K562 (cell line): Measurements from ENCODE around the gene RERE. TPM values are rescaled to one million over a fixed set of nuclear protein-coding genes. Genes with fewer than 3 reads are reported as not detected.
A peak's percentile ranks its signal among the peaks of the same experiment; 100 is the strongest.

Source experiments
- ATF4 ChIP-seq: fragments of 450-650 bp; formaldehyde crosslinking; IDR thresholded peaks from 2 replicates; pipeline ENCODE4 v1.4.0; 2022; ENCODE audit warnings: mild to moderate bottlenecking, moderate library complexity
- CBX3 ChIP-seq, 2 experiments: IDR thresholded peaks; 1 replicate in 1 of 2; 2 replicates in 1 of 2; pipeline ENCODE4 v1.6.1; 2012; ENCODE audit warnings: inconsistent platforms in 2 of 2, low read length in 2 of 2, borderline replicate concordance in 1 of 2, control low read depth in 1 of 2
- CBX5 ChIP-seq: IDR thresholded peaks from 2 replicates; pipeline ENCODE4 v1.6.1; 2014; ENCODE audit warnings: low read depth, borderline replicate concordance
- CEBPB ChIP-seq: fragments of 450-650 bp; IDR thresholded peaks from 2 replicates; pipeline ENCODE4 v1.6.1; 2016; ENCODE audit warnings: missing genetic modification characterization, missing compliant biosample characterization
- CHD2 ChIP-seq: IDR thresholded peaks from 2 replicates; pipeline ENCODE4 v1.6.1; 2011; ENCODE audit warnings: low read depth, low read length
- GATA2 ChIP-seq: sonication (generic); formaldehyde crosslinking; IDR thresholded peaks from 2 replicates; pipeline ENCODE4 v1.4.0; 2020; ENCODE audit warnings: mild to moderate bottlenecking, missing genetic modification reagents
- GTF2F1 ChIP-seq: IDR thresholded peaks from 2 replicates; pipeline ENCODE4 v1.6.1; 2011; ENCODE audit warnings: low read depth, low read length, improper control_type of control experiment
- HDGF ChIP-seq: fragments of 450-650 bp; IDR thresholded peaks from 2 replicates; pipeline ENCODE4 v1.6.1; 2016
- HNRNPLL ChIP-seq: fragments of 200-400 bp; formaldehyde crosslinking; IDR thresholded peaks from 2 replicates; pipeline ENCODE4 v1.6.1; 2017; ENCODE audit warnings: low read length, low read depth, mild to moderate bottlenecking; ENCODE audit not compliant: poor library complexity, severe bottlenecking
- KDM4B ChIP-seq, 2 experiments: fragments of 450-650 bp in 1 of 2; sonication (generic) in 1 of 2; IDR thresholded peaks; 2 replicates each; pipeline ENCODE4 v1.6.1; 2016 to 2017; ENCODE audit warnings: borderline replicate concordance in 2 of 2, antibody characterized with exemption in 1 of 2, low read depth in 1 of 2, mild to moderate bottlenecking in 1 of 2
- LCOR ChIP-seq: sonication (generic); formaldehyde crosslinking; IDR thresholded peaks from 2 replicates; pipeline ENCODE4 v1.8.0; 2022; ENCODE audit warnings: mild to moderate bottlenecking, missing genetic modification reagents
- NR2C2 ChIP-seq, 2 experiments: fragments of 200-800 bp in 1 of 2; sonication (Bioruptor generic) in 1 of 2; sonication (generic) in 1 of 2; formaldehyde crosslinking in 1 of 2; IDR thresholded peaks; 2 replicates each; pipeline versions ENCODE4 v1.6.1 to v1.8.0; 2016 to 2022; ENCODE audit warnings: mild to moderate bottlenecking in 1 of 2, missing compliant biosample characterization in 1 of 2, missing genetic modification characterization in 1 of 2, missing genetic modification reagents in 1 of 2
- PBX2 ChIP-seq, 2 experiments: IDR thresholded peaks in 1 of 2; conservative IDR thresholded peaks in 1 of 2; 2 replicates each; pipeline ENCODE4 v1.6.1; 2016; ENCODE audit warnings: low read depth in 2 of 2, mild to moderate bottlenecking in 1 of 2, missing compliant biosample characterization in 1 of 2, missing genetic modification characterization in 1 of 2, moderate library complexity in 1 of 2
- PKNOX1 ChIP-seq: fragments of 450-650 bp; IDR thresholded peaks from 2 replicates; pipeline ENCODE4 v1.6.1; 2016
- RCOR1 ChIP-seq, 2 experiments: IDR thresholded peaks; 2 replicates each; pipeline ENCODE4 v1.6.1; 2012; ENCODE audit warnings: low read depth in 2 of 2, low read length in 2 of 2, borderline replicate concordance in 1 of 2, improper control_type of control experiment in 1 of 2
- RFX1 ChIP-seq: fragments of 450-650 bp; IDR thresholded peaks from 2 replicates; pipeline ENCODE4 v1.6.1; 2016; ENCODE audit warnings: mild to moderate bottlenecking, moderate library complexity
- SMARCB1 ChIP-seq: IDR thresholded peaks from 2 replicates; pipeline ENCODE4 v1.6.1; 2011; ENCODE audit warnings: improper control_type of control experiment, low read depth; ENCODE audit not compliant: insufficient read length
- ZBTB26 ChIP-seq: fragments of 450-650 bp; formaldehyde crosslinking; IDR thresholded peaks from 2 replicates; pipeline ENCODE4 v1.4.0; 2022; ENCODE audit warnings: missing genetic modification characterization
- ZNF146 ChIP-seq: IDR thresholded peaks from one replicate; pipeline ENCODE4 v1.6.1; 2018; ENCODE audit warnings: missing compliant biosample characterization; ENCODE audit not compliant: unreplicated experiment
- ZNF512 ChIP-seq: IDR thresholded peaks from 2 replicates; pipeline ENCODE4 v1.6.1; 2016; ENCODE audit warnings: missing genetic modification characterization, missing compliant biosample characterization
- ZNF584 ChIP-seq: fragments of 200-800 bp; sonication (Bioruptor generic); IDR thresholded peaks from 2 replicates; pipeline ENCODE4 v1.6.1; 2016; ENCODE audit warnings: low read depth, mild to moderate bottlenecking, missing genetic modification characterization, missing compliant biosample characterization
- polyA plus RNA-seq, 8 experiments: library from polyadenylated mRNA; depleted of rRNA in 4 of 8; stranded (reverse) in 5 of 8; unstranded in 3 of 8; fragments of >200 nt; fragmentation: Nextera tagmentation in 2 of 8; fragmentation: Illumina TruSeq in 1 of 8; extraction: Ambion mirVana in 2 of 8; extraction: Trizol in 1 of 8; gene quantifications; 2 replicates each; pipeline versions ENCODE4 v1.2.1 to v1.2.3, GENCODE V29; 2011 to 2014; ENCODE audit warnings: inconsistent platforms in 1 of 8, missing spikeins in 1 of 8
- total RNA-seq, 7 experiments: library from RNA; depleted of rRNA in 6 of 7; stranded (reverse); fragments of >200 nt in 6 of 7; fragmentation: Illumina TruSeq in 2 of 7; extraction: Trizol in 2 of 7; gene quantifications; 2 replicates each; pipeline versions ENCODE4 v1.2.1 to v1.2.3, GENCODE V29; 2011 to 2021; ENCODE audit warnings: low replicate concordance in 1 of 7

Gene RERE
- total and polyA plus RNA-seq, 9 of the 15 experiments (the other 6 are each of a cell fraction or from before 2014, with no cell fraction given): 3.0 to 51.5 (median 13.4) TPM

- TF ChIP-seq HDGF (no peak), RFX1 (0 out of 2 replicates have a peak, but pooled peaks have one; percentile 18), SMARCB1 (no peak), NR2C2 (CRISPR knock-in tag; IDR thresholded peaks at IDR 0.05) (0 out of 2 replicates have a peak, but pooled peaks have one; percentile 19), NR2C2 (tag; IDR thresholded peaks at IDR 0.05) (no peak), HNRNPLL (no peak), PKNOX1 (0 out of 2 replicates have a peak, but pooled peaks have one; percentile 15), ATF4 (CRISPR knock-in tag) (no peak), PBX2 (CRISPR knock-in tag; IDR thresholded peaks at IDR 0.05; ENCODE audit: low read depth) (no peak), PBX2 (tag; conservative IDR thresholded peaks at IDR 0.05; ENCODE audit: low read depth) (0 out of 2 replicates have a peak, but pooled peaks have one; percentile 15), LCOR (CRISPR knock-in tag) (no peak), CEBPB (tag) (no peak), GTF2F1 (no peak), GATA2 (CRISPR knock-in tag) (no peak), RCOR1 (IDR thresholded peaks at IDR 0.05; ENCODE audit: borderline replicate concordance in 1 of 2, low read depth in 2 of 2, low read length in 2 of 2) (no peak), CBX5 (no peak), ZBTB26 (CRISPR knock-in tag) (no peak), CBX3 (IDR thresholded peaks at IDR 0.05; ENCODE audit: borderline replicate concordance in 1 of 2, low read length in 2 of 2) (0 out of 3 replicates have a peak, but pooled peaks of 1 of the 2 experiments have one; percentile 11), ZNF146 (CRISPR knock-in tag) (no peak), KDM4B (IDR thresholded peaks at IDR 0.05; ENCODE audit: borderline replicate concordance in 2 of 2, low read depth in 1 of 2) (no peak), CHD2 (no peak), ZNF512 (tag) (no peak), ZNF584 (CRISPR knock-in tag) (no peak)
These were observed 408.3 kb downstream of the RERE start (continued) for GRCh38 chr1:8409106-8409505.
